Colon (tissue), 2 donors: ENCODE measurements around the gene ADAMTS3.

ENCODE experiments used
- FAIRE-seq: peaks from 2 replicates; lab custom pipeline; 2012; peaks lifted over from hg19 to GRCh38; lab: Jason Lieb, UNC
- donor health status: control.
- donor health status: control.

Gene ADAMTS3

GRCh38 chr4:72286185-72286584 lies 282.8 kb downstream of the ADAMTS3 start:
- FAIRE-seq: no peak

- no peak for FAIRE-seq
Measured at GRCh38 chr4:72283357-72283756, 285.7 kb downstream of the ADAMTS3 start.

- FAIRE-seq: no peak
Measured at GRCh38 chr4:72280252-72280651, 288.8 kb downstream of the ADAMTS3 start.

GRCh38 chr4:72275381-72275780 lies 293.6 kb downstream of the ADAMTS3 start:
- FAIRE-seq: no peak

GRCh38 chr4:72274251-72274650 lies 294.8 kb downstream of the ADAMTS3 start:
- no peak for FAIRE-seq

- no peak for FAIRE-seq
Measured at GRCh38 chr4:72255269-72255668, 313.8 kb downstream of the ADAMTS3 start.

GRCh38 chr4:72243641-72244040 lies 325.4 kb downstream of the ADAMTS3 start:
- FAIRE-seq: no peak

- no peak for FAIRE-seq
Measured at GRCh38 chr4:72239487-72240116, 329.4 kb downstream of the ADAMTS3 start.
